Measurements from ENCODE around the gene NAA15. TPM values are rescaled to one million over a fixed set of nuclear protein-coding genes. Genes with fewer than 3 reads are reported as not detected.
"Not testable (repeated sequence)": the region's sequence is repeated elsewhere in the genome, so short reads cannot be mapped to it uniquely, and the experiment has no call there.

NAA15 gene
- polyA plus RNA-seq, 3 donors: 3.8 to 12.1 (median 6.4) TPM

GRCh38 chr4:139416073-139416673 is 114.9 kb downstream of the NAA15 start:
- 75 to 85% (median 78%) methylated on average over 2 of the region's 2 CpGs for WGBS, 3 donors
- no peak overlapping the region for H3K27ac ChIP-seq (ENCODE audit: low read depth, low read length)

- WGBS, 3 donors: 29 to 80% (median 31%) methylated on average over 2 of the region's 2 CpGs
- no peak overlapping the region for H3K27ac ChIP-seq (ENCODE audit: low read depth, low read length)
These were observed 118.1 kb downstream of the NAA15 start for GRCh38 chr4:139419388-139419914.

GRCh38 chr4:139420652-139421051 is 119.3 kb downstream of the NAA15 start:
- WGBS, 3 donors: 94 to 100% (median 97%) methylated on average over 1 of the region's 1 CpG
- no peak overlapping the region for H3K27ac ChIP-seq (ENCODE audit: low read depth, low read length)

- H3K27ac ChIP-seq (ENCODE audit: low read depth, low read length): no peak overlapping the region
- WGBS, 3 donors: 95 to 98% (median 97%) methylated on average over 23 of the region's 23 CpGs
These were observed 134.8 kb downstream of the NAA15 start for GRCh38 chr4:139436122-139436521.

- H3K27ac ChIP-seq (ENCODE audit: low read depth, low read length): no peak overlapping the region
- WGBS, 3 donors: 90 to 96% (median 95%) methylated on average over 2 of the region's 2 CpGs
These were observed 136.8 kb downstream of the NAA15 start for GRCh38 chr4:139438141-139438540.

- no peak overlapping the region for H3K27ac ChIP-seq (ENCODE audit: low read depth, low read length)
- 96 to 100% (median 98%) methylated on average over 4 of the region's 4 CpGs for WGBS, 3 donors
These were observed 139.7 kb downstream of the NAA15 start for GRCh38 chr4:139441029-139441428.

GRCh38 chr4:139443661-139444060 is 142.4 kb downstream of the NAA15 start:
- WGBS, 3 donors: 94 to 96% (median 95%) methylated on average over 7 of the region's 7 CpGs
- no peak overlapping the region for H3K27ac ChIP-seq (ENCODE audit: low read depth, low read length)

GRCh38 chr4:139444881-139445280 is 143.6 kb downstream of the NAA15 start:
- 62 to 66% (median 65%) methylated on average over 3 of the region's 3 CpGs for WGBS, 3 donors
- H3K27ac ChIP-seq (ENCODE audit: low read depth, low read length): not testable (repeated sequence)

GRCh38 chr4:139447078-139447477 is 145.8 kb downstream of the NAA15 start:
- not testable (repeated sequence) for H3K27ac ChIP-seq (ENCODE audit: low read depth, low read length)
- WGBS, 3 donors: 85 to 95% (median 87%) methylated on average over 4 of the region's 4 CpGs

GRCh38 chr4:139450586-139450985 is 149.3 kb downstream of the NAA15 start:
- no peak overlapping the region for H3K27ac ChIP-seq (ENCODE audit: low read depth, low read length)
- WGBS, 3 donors: 89 to 94% (median 92%) methylated on average over 2 of the region's 2 CpGs

GRCh38 chr4:139451997-139452396 is 150.7 kb downstream of the NAA15 start:
- no peak overlapping the region for H3K27ac ChIP-seq (ENCODE audit: low read depth, low read length)
- WGBS, 3 donors: 34 to 95% (median 93%) methylated on average over 1 of the region's 1 CpG

- WGBS, 3 donors: 1 to 2% (median 1%) methylated on average over 15 of the region's 15 CpGs
These were observed 151.7 kb downstream of the NAA15 start for GRCh38 chr4:139453041-139453370.

GRCh38 chr4:139453371-139454110 is 152.2 kb downstream of the NAA15 start:
- 0% methylated on average over 72 to 76 of the region's 76 CpGs for WGBS, 3 donors
- H3K27ac ChIP-seq (ENCODE audit: low read depth, low read length): peak overlapping the region; percentile 86

More at GRCh38 chr4:139453041-139453370, 151.7 kb downstream of the NAA15 start:
- peak overlapping the region; percentile 86 for H3K27ac ChIP-seq (ENCODE audit: low read depth, low read length)

- 0 to 1% (median 1%) methylated on average over 45 to 46 of the region's 46 CpGs for WGBS, 3 donors
- peak within 1 kb of the TSS; percentile 86 for H3K27ac ChIP-seq (ENCODE audit: low read depth, low read length)
These were observed 153.1 kb downstream of the NAA15 start, which contains the start of gene RAB33B for GRCh38 chr4:139454111-139455045. TSS of gene RAB33B (plus strand) at chr4:139454121. CDS start at chr4:139454196, 75 bp downstream.

GRCh38 chr4:139455126-139455538 is 153.8 kb downstream of the NAA15 start:
- H3K27ac ChIP-seq (ENCODE audit: low read depth, low read length): no peak overlapping the region
- WGBS, 3 donors: 16 to 55% (median 53%) methylated on average over 6 of the region's 6 CpGs

GRCh38 chr4:139457318-139457717 is 156.0 kb downstream of the NAA15 start:
- H3K27ac ChIP-seq (ENCODE audit: low read depth, low read length): no peak overlapping the region

GRCh38 chr4:139458543-139458942 is 157.2 kb downstream of the NAA15 start:
- no peak overlapping the region for H3K27ac ChIP-seq (ENCODE audit: low read depth, low read length)
- 56 to 98% (median 91%) methylated on average over 1 of the region's 1 CpG for WGBS, 3 donors

More at GRCh38 chr4:139457318-139457717, 156.0 kb downstream of the NAA15 start:
- WGBS, 3 donors: 27 to 70% (median 70%) methylated on average over 4 of the region's 4 CpGs

GRCh38 chr4:139458999-139459398 is 157.7 kb downstream of the NAA15 start:
- WGBS, 3 donors: 70 to 89% (median 86%) methylated on average over 3 of the region's 3 CpGs
- H3K27ac ChIP-seq (ENCODE audit: low read depth, low read length): no peak overlapping the region

GRCh38 chr4:139460565-139460964 is 159.3 kb downstream of the NAA15 start:
- 85 to 96% (median 95%) methylated on average over 3 of the region's 3 CpGs for WGBS, 3 donors
- H3K27ac ChIP-seq (ENCODE audit: low read depth, low read length): no peak overlapping the region
